HL-60/S4 treated with retinoic acid at 250 ng/mL for 4 days and 3 days (cell line): ENCODE data around the gene MTCH1.

Experiments used
- in situ Hi-C: fragments of 300-500 bp; cut with MboI; formaldehyde crosslinking; loops from 2 replicates; pipeline ENCODE4 v1.7.0; 2022; ENCODE audit warnings: low sequenced_read_pairs

The MTCH1 gene

DNA sequence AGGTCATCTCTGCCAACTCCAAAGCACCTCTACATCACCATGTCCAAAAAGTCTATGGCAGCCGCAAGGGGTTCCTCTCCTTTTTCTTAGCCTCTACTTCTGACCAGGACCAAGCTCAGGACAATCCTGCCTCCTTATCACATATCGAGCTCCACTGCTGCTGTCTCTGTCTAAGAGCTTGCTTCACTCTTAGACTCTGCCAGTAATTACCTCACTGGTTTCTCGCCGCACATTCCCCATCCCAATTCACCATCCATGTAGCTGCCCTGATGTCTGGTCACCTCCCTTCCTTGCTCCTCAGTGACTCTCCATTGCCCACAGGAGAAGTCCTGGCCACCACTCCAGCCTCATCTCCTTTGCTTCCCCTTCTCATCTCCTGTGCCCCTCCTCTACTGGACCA, 55.5 kb downstream of the MTCH1 start:
- in situ Hi-C loops: no loop called here

- in situ Hi-C loops: no loop called here
Measured at GRCh38 chr6:36929607-36930006, 56.4 kb downstream of the MTCH1 start.

GRCh38 chr6:36929152-36929551, 56.8 kb downstream of the MTCH1 start:
- in situ Hi-C loops: no loop called here

GRCh38 chr6:36928547-36928918, 57.5 kb downstream of the MTCH1 start:
- in situ Hi-C loops: no loop called here

- in situ Hi-C loops: no loop called here
Measured at GRCh38 chr6:36927691-36928546, 58.1 kb downstream of the MTCH1 start.

- in situ Hi-C loops: no loop called here
Measured at GRCh38 chr6:36926708-36927513, 59.1 kb downstream of the MTCH1 start.

- in situ Hi-C loops: no loop called here
Measured at GRCh38 chr6:36925809-36926208, 60.2 kb downstream of the MTCH1 start.

- in situ Hi-C loops: no loop called here
Measured at GRCh38 chr6:36924778-36925374, 61.1 kb downstream of the MTCH1 start.

- in situ Hi-C loops: no loop called here
Measured at GRCh38 chr6:36924131-36924530, 61.9 kb downstream of the MTCH1 start.

- in situ Hi-C loops: no loop called here
Measured at GRCh38 chr6:36920546-36920945, 65.5 kb downstream of the MTCH1 start.

- in situ Hi-C loops: no loop called here
Measured at GRCh38 chr6:36920049-36920448, 65.9 kb downstream of the MTCH1 start.
